ENCODE data around the gene ZSWIM4. TPM values are rescaled to one million over a fixed set of nuclear protein-coding genes. Genes with fewer than 3 reads are reported as not detected.
A peak's percentile ranks its signal among the peaks of the same experiment; 100 is the strongest.

Gene ZSWIM4
- total and polyA plus RNA-seq, 2 of the 13 experiments (the other 11 are each of a cell fraction or from before 2014, with no cell fraction given) = 0.33 to 0.86 TPM

- TF ChIP-seq SKIL (CRISPR knock-in tag; IDR thresholded peaks at IDR 0.05; ENCODE audit: borderline replicate concordance) = no peak
- TF ChIP-seq KLF6 (CRISPR knock-in tag; IDR thresholded peaks at IDR 0.05) = peak; percentile 76
- no peak for TF ChIP-seq FOXJ3 (CRISPR knock-in tag; IDR thresholded peaks at IDR 0.05; ENCODE audit: borderline replicate concordance)
- TF ChIP-seq ZNF280B (CRISPR knock-in tag; IDR thresholded peaks at IDR 0.05; ENCODE audit: borderline replicate concordance) = peak; percentile 84; the same call in 1 of the 2 replicates
- TF ChIP-seq TOE1 (CRISPR knock-in tag; IDR thresholded peaks at IDR 0.05) = no peak; the same call in 1 of the 2 replicates
- TF ChIP-seq IRF9 (CRISPR knock-in tag; IDR thresholded peaks at IDR 0.05; ENCODE audit: borderline replicate concordance) = peak; percentile 92
- peak; percentile 35 for TF ChIP-seq TAF15 (IDR thresholded peaks at IDR 0.05; ENCODE audit: low read depth, low read length, poor library complexity, severe bottlenecking)
- no peak for TF ChIP-seq PBX2 (CRISPR knock-in tag; IDR thresholded peaks at IDR 0.05)
- TF ChIP-seq ZNF296 (CRISPR knock-in tag; conservative IDR thresholded peaks at IDR 0.05) = no peak
- no peak for TF ChIP-seq MZF1 (CRISPR knock-in tag; IDR thresholded peaks at IDR 0.05; ENCODE audit: borderline replicate concordance)
- peak; percentile 89 for TF ChIP-seq ZNF781 (CRISPR knock-in tag; IDR thresholded peaks at IDR 0.05; ENCODE audit: borderline replicate concordance, not compliant biosample characterization)
- TF ChIP-seq MTA3 (CRISPR knock-in tag; IDR thresholded peaks at IDR 0.05) = no peak
- no peak for TF ChIP-seq ZNF709 (CRISPR knock-in tag; IDR thresholded peaks at IDR 0.05)
- TF ChIP-seq LRRFIP1 (CRISPR knock-in tag; conservative IDR thresholded peaks at IDR 0.05) = 0 out of 2 replicates have a peak, but pooled peaks have one; percentile 42
- no peak for TF ChIP-seq GRHL1 (CRISPR knock-in tag; conservative IDR thresholded peaks at IDR 0.05)
- TF ChIP-seq MAFK (conservative IDR thresholded peaks at IDR 0.05 in 1 of 2, IDR thresholded peaks at IDR 0.05 in 1 of 2; ENCODE audit: low read length in 2 of 2) = no peak
Observed at GRCh38 chr19:13774217-13775191, 20.7 kb upstream of the ZSWIM4 start, which contains the start of gene C19orf53 (continued).
